ENCODE results near the gene ZC3HAV1.

Gene ZC3HAV1

GRCh38 chr7:139115104-139115503 is 5.6 kb upstream of the ZC3HAV1 start:
- TF ChIP-seq CTCF (IDR thresholded peaks at IDR 0.05; ENCODE audit: unreplicated experiment in 3 of 3) = no peak
- Mint-ChIP-seq H3K27me3 (ENCODE audit: low read depth) (peaks cover 19% of the 10 kb centered on the region), H3K9me3 (no peaks in the 10 kb centered on the region), H3K36me3 (ENCODE audit: low read depth) (no peaks in the 10 kb centered on the region), H3K4me3 (no peak overlapping the region), H3K27ac (no peak overlapping the region), H3K4me1 (peaks cover 1% of the 10 kb centered on the region)

GRCh38 chr7:139114585-139114984 is 5.1 kb upstream of the ZC3HAV1 start:
- Mint-ChIP-seq H3K9me3 (no peaks in the 10 kb centered on the region), H3K4me1 (peaks cover 6% of the 10 kb centered on the region), H3K27ac (no peak overlapping the region), H3K27me3 (ENCODE audit: low read depth) (peaks cover 24% of the 10 kb centered on the region), H3K36me3 (ENCODE audit: low read depth) (no peaks in the 10 kb centered on the region), H3K4me3 (no peak overlapping the region)
- no peak for TF ChIP-seq CTCF (IDR thresholded peaks at IDR 0.05; ENCODE audit: unreplicated experiment in 3 of 3)

- TF ChIP-seq CTCF (IDR thresholded peaks at IDR 0.05; ENCODE audit: unreplicated experiment in 3 of 3) = no peak
- no peak overlapping the region for H3K4me3 Mint-ChIP-seq
These were observed 4.5 kb upstream of the ZC3HAV1 start for GRCh38 chr7:139114018-139114417.

GRCh38 chr7:139112741-139113250 is 3.3 kb upstream of the ZC3HAV1 start:
- TF ChIP-seq CTCF (IDR thresholded peaks at IDR 0.05; ENCODE audit: unreplicated experiment in 3 of 3) = no peak
- no peak overlapping the region for H3K4me3 Mint-ChIP-seq
- no peaks in the 10 kb centered on the region for H3K36me3 Mint-ChIP-seq (ENCODE audit: low read depth)
- peaks cover 38% of the 10 kb centered on the region for H3K27me3 Mint-ChIP-seq (ENCODE audit: low read depth)
- peaks cover 12% of the 10 kb centered on the region for H3K4me1 Mint-ChIP-seq
- no peaks in the 10 kb centered on the region for H3K9me3 Mint-ChIP-seq
- H3K27ac Mint-ChIP-seq = no peak overlapping the region

More at GRCh38 chr7:139114018-139114417, 4.5 kb upstream of the ZC3HAV1 start:
- Mint-ChIP-seq H3K27ac (no peak overlapping the region), H3K9me3 (no peaks in the 10 kb centered on the region), H3K27me3 (ENCODE audit: low read depth) (peaks cover 30% of the 10 kb centered on the region), H3K4me1 (peaks cover 7% of the 10 kb centered on the region), H3K36me3 (ENCODE audit: low read depth) (no peaks in the 10 kb centered on the region)

DNA sequence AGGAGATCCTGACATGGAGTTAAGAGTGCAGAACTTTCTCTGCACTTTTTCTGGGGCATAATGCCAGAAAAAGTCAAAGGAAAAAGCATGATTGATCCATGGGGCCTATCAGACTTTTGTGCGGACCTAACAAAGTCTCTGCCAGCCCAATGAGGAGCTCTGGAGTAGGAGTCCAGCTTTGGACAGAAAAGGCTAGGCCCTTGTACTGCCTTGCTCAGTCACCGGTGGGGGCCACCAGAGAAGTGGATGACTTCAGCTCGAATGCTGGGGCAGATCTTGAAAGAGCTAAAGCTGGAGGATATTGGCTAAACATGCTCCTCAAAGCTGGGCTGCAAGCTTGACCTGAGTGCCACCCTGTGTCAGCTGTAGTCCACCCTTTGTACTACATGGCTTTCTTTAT is 2.8 kb upstream of the ZC3HAV1 start:
- no peaks in the 10 kb centered on the region for H3K36me3 Mint-ChIP-seq (ENCODE audit: low read depth)
- no peak overlapping the region for H3K27ac Mint-ChIP-seq
- no peak overlapping the region for H3K4me3 Mint-ChIP-seq
- H3K4me1 Mint-ChIP-seq = peaks cover 14% of the 10 kb centered on the region
- TF ChIP-seq CTCF (IDR thresholded peaks at IDR 0.05; ENCODE audit: unreplicated experiment in 3 of 3) = no peak
- no peaks in the 10 kb centered on the region for H3K9me3 Mint-ChIP-seq
- H3K27me3 Mint-ChIP-seq (ENCODE audit: low read depth) = peaks cover 40% of the 10 kb centered on the region

- Mint-ChIP-seq H3K9me3 (no peaks in the 10 kb centered on the region), H3K36me3 (ENCODE audit: low read depth) (no peaks in the 10 kb centered on the region), H3K27ac (no peak overlapping the region), H3K4me1 (peaks cover 14% of the 10 kb centered on the region), H3K4me3 (no peak overlapping the region), H3K27me3 (ENCODE audit: low read depth) (peaks cover 40% of the 10 kb centered on the region)
- TF ChIP-seq CTCF (IDR thresholded peaks at IDR 0.05; ENCODE audit: unreplicated experiment in 3 of 3) = no peak
These were observed 2.3 kb upstream of the ZC3HAV1 start for GRCh38 chr7:139111811-139112301.

Measured in nephron (organoid).